WTC11 (cell line): Measurements from ENCODE around the gene NAXD. TPM values are rescaled to one million over a fixed set of nuclear protein-coding genes. Genes with fewer than 3 reads are reported as not detected.
A peak's percentile ranks its signal among the peaks of the same experiment; 100 is the strongest.

ENCODE experiments used
- ATAC-seq: fragments of 200-7000 bp; cut with Tn5 transposase; 2 replicates; pipeline ENCODE4 v1.10.0; 2021; ENCODE audit warnings: mild to moderate bottlenecking, moderate library complexity
- CTCF ChIA-PET: fragments of 300-600 bp; sonication (Branson Sonifier 250); formaldehyde crosslinking; loops from one replicate; lab custom pipeline; 2021; ENCODE audit warnings: antibody characterized with exemption; lab: Charles Lee
- POLR2A ChIA-PET: fragments of 350-600 bp; sonication (Branson Sonifier 250); formaldehyde crosslinking; loops from one replicate; lab custom pipeline; 2021; ENCODE audit warnings: antibody characterized with exemption; lab: Charles Lee
- DNase-seq: peaks from one replicate; pipeline ENCODE4 v3.0.0; 2021; ENCODE audit warnings: low spot score
- H3K27ac Mint-ChIP-seq: 2 replicates; pipeline ENCODE4 v1.8.0; 2021; ENCODE audit warnings: mixed read lengths
- H3K27me3 Mint-ChIP-seq: 2 replicates; pipeline ENCODE4 v1.8.0; 2021; ENCODE audit warnings: low read depth, mild to moderate bottlenecking, moderate library complexity, mixed read lengths
- H3K36me3 Mint-ChIP-seq: 2 replicates; pipeline ENCODE4 v1.8.0; 2021; ENCODE audit warnings: mixed read lengths
- H3K4me1 Mint-ChIP-seq: 2 replicates; pipeline ENCODE4 v1.8.0; 2022; ENCODE audit warnings: mixed read lengths
- H3K4me3 Mint-ChIP-seq: 2 replicates; pipeline ENCODE4 v1.8.0; 2021; ENCODE audit warnings: mild to moderate bottlenecking, moderate library complexity, mixed read lengths
- H3K9me3 Mint-ChIP-seq: 2 replicates; pipeline ENCODE4 v1.8.0; 2021; ENCODE audit warnings: mixed read lengths
- CBFB ChIP-seq: sonication (generic); formaldehyde crosslinking; IDR thresholded peaks from 2 replicates; pipeline ENCODE4 v1.8.1; 2022; ENCODE audit warnings: mild to moderate bottlenecking, low read depth, missing genetic modification reagents
- CTCF ChIP-seq: fragments of 200-600 bp; IDR thresholded peaks from 2 replicates; pipeline ENCODE4 v1.8.0; 2022; ENCODE audit warnings: antibody characterized with exemption
- MLX ChIP-seq: sonication (generic); formaldehyde crosslinking; IDR thresholded peaks from 2 replicates; pipeline ENCODE4 v1.8.1; 2023; ENCODE audit warnings: mild to moderate bottlenecking, missing genetic modification reagents, moderate library complexity
- MXD4 ChIP-seq: fragments of 250-450 bp; sonication (Bioruptor Pico); IDR thresholded peaks from 2 replicates; pipeline ENCODE4 v1.8.0; 2021; ENCODE audit warnings: mild to moderate bottlenecking, moderate library complexity, borderline replicate concordance
- NR3C1 ChIP-seq: sonication (generic); formaldehyde crosslinking; conservative IDR thresholded peaks from 2 replicates; pipeline ENCODE4 v1.8.1; 2023; ENCODE audit warnings: low read depth, mild to moderate bottlenecking, missing genetic modification reagents
- SMAD4 ChIP-seq: sonication (generic); formaldehyde crosslinking; IDR thresholded peaks from 2 replicates; pipeline ENCODE4 v1.8.0; 2022; ENCODE audit warnings: mild to moderate bottlenecking, missing genetic modification reagents
- ZBTB43 ChIP-seq: sonication (generic); formaldehyde crosslinking; IDR thresholded peaks from 2 replicates; pipeline ENCODE4 v1.8.1; 2023; ENCODE audit warnings: mild to moderate bottlenecking, missing genetic modification reagents
- ZNF121 ChIP-seq: sonication (generic); formaldehyde crosslinking; IDR thresholded peaks from 2 replicates; pipeline ENCODE4 v1.8.0; 2023; ENCODE audit warnings: missing genetic modification reagents
- ZNF219 ChIP-seq: sonication (generic); formaldehyde crosslinking; IDR thresholded peaks from 2 replicates; pipeline ENCODE4 v1.8.0; 2023; ENCODE audit warnings: missing genetic modification reagents, mild to moderate bottlenecking, borderline replicate concordance
- ZNF232 ChIP-seq: sonication (generic); formaldehyde crosslinking; IDR thresholded peaks from 2 replicates; pipeline ENCODE4 v1.8.0; 2022; ENCODE audit warnings: mild to moderate bottlenecking, missing genetic modification reagents
- ZNF263 ChIP-seq: sonication (generic); formaldehyde crosslinking; IDR thresholded peaks from 2 replicates; pipeline ENCODE4 v1.8.1; 2022; ENCODE audit warnings: low read depth, mild to moderate bottlenecking, moderate library complexity, missing genetic modification reagents
- total RNA-seq: library from RNA; stranded (reverse); gene quantifications from 3 replicates; pipeline ENCODE4 v1.2.3, GENCODE V29; 2021
- TF ChIP-seq, protein P1 (sequence below): sonication (generic); formaldehyde crosslinking; IDR thresholded peaks from 2 replicates; pipeline ENCODE4 v1.8.1; 2023; ENCODE audit warnings: mild to moderate bottlenecking, missing genetic modification reagents, moderate library complexity
- TF ChIP-seq, protein P2 (sequence below): sonication (generic); formaldehyde crosslinking; IDR thresholded peaks from 2 replicates; pipeline ENCODE4 v1.8.0; 2022; ENCODE audit warnings: missing genetic modification reagents

Gene NAXD
- total RNA-seq, 1 experiment from 2014 or later: 29.3 TPM

DNA sequence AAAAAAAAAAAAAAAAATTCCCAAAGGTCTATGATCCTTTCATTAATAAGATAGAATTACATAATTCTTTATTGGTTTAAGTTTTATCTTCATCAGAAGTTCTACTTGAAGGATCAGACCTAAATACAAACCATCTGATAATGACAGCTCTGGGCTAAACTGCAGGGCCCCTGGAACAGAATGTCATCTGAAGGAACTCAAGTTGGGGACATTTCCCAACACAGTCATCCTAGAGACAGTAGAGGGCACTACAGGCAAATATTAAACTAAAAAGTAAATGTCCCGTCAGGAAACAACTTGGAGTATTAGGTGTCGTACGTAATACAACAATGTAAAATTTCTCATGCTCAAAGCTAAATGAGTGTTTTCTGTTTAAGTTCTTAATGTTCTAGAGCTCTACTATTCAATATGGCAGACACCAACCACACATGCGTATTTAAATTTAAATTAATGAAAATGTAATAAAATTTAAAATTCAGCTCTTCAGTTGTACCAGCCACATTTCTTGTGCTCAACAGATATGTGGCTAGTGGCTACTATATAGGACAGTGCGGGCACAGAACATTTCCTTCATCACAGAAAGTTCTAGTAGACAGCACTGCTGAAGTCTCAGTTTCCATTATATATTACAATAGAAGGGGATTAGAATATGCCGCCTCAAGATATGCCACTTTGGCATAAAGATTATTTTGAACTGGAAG is 21.8 kb upstream of the NAXD start:
- ATAC-seq: peak; percentile 80
- H3K27ac Mint-ChIP-seq: no peak overlapping the region
- H3K9me3 Mint-ChIP-seq: no peaks in the 10 kb centered on the region
- H3K36me3 Mint-ChIP-seq: no peaks in the 10 kb centered on the region
- peaks cover 17% of the 10 kb centered on the region for H3K4me1 Mint-ChIP-seq
- ChIA-PET POLR2A (no interaction called here), CTCF (interaction anchor here (0.6 to 1.7 kb wide), 12 partner anchors 10 to 851 kb away, joined by 3 to 9 read pairs (median 3); partner anchors contain the start of gene NAXD)
- H3K4me3 Mint-ChIP-seq: no peak overlapping the region
- DNase-seq: no peak
- TF ChIP-seq CTCF: no peak
- no peak for TF ChIP-seq NR3C1 (CRISPR knock-in tag)
- TF ChIP-seq ZNF263 (CRISPR knock-in tag): no peak
- no peaks in the 10 kb centered on the region for H3K27me3 Mint-ChIP-seq

GRCh38 chr13:110597041-110597689 is 18.2 kb upstream of the NAXD start:
- H3K27ac Mint-ChIP-seq: 0 out of 2 replicates have a peak overlapping the region, but pooled peaks have one; percentile 5
- ChIA-PET POLR2A (interaction anchor here (0.6 kb wide), 1 partner anchor 36 kb away, joined by 3 read pairs; no protein-coding TSS in a partner anchor), CTCF (interaction anchor here (1.3 to 2.1 kb wide), 3 partner anchors 13 to 141 kb away, joined by 3 to 7 read pairs (median 7); no protein-coding TSS in a partner anchor)
- 0 out of 2 replicates have a peak, but pooled peaks cover 9% of the 10 kb centered on the region for H3K4me1 Mint-ChIP-seq
- H3K4me3 Mint-ChIP-seq: no peak overlapping the region
- H3K36me3 Mint-ChIP-seq: no peaks in the 10 kb centered on the region
- DNase-seq (no peak), ATAC-seq (no peak)
- H3K9me3 Mint-ChIP-seq: no peaks in the 10 kb centered on the region
- TF ChIP-seq, protein P1, sequence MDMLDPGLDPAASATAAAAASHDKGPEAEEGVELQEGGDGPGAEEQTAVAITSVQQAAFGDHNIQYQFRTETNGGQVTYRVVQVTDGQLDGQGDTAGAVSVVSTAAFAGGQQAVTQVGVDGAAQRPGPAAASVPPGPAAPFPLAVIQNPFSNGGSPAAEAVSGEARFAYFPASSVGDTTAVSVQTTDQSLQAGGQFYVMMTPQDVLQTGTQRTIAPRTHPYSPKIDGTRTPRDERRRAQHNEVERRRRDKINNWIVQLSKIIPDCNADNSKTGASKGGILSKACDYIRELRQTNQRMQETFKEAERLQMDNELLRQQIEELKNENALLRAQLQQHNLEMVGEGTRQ (CRISPR knock-in tag): no peak
- no peaks in the 10 kb centered on the region for H3K27me3 Mint-ChIP-seq

- H3K27ac Mint-ChIP-seq: no peak overlapping the region
- H3K9me3 Mint-ChIP-seq: peaks cover 10% of the 10 kb centered on the region
- ChIA-PET CTCF (interaction anchor here (0.5 kb wide), 1 partner anchor 62 kb away, joined by 3 read pairs; no protein-coding TSS in a partner anchor), POLR2A (interaction anchor here (0.6 kb wide), 1 partner anchor 54 kb away, joined by 3 read pairs; no protein-coding TSS in a partner anchor)
- ATAC-seq: no peak
- no peak overlapping the region for H3K4me3 Mint-ChIP-seq
- 0 out of 2 replicates have a peak, but pooled peaks cover 5% of the 10 kb centered on the region for H3K36me3 Mint-ChIP-seq
- H3K4me1 Mint-ChIP-seq: 0 out of 2 replicates have a peak, but pooled peaks cover 9% of the 10 kb centered on the region
- no peak for DNase-seq
- no peaks in the 10 kb centered on the region for H3K27me3 Mint-ChIP-seq
- TF ChIP-seq, protein P2, sequence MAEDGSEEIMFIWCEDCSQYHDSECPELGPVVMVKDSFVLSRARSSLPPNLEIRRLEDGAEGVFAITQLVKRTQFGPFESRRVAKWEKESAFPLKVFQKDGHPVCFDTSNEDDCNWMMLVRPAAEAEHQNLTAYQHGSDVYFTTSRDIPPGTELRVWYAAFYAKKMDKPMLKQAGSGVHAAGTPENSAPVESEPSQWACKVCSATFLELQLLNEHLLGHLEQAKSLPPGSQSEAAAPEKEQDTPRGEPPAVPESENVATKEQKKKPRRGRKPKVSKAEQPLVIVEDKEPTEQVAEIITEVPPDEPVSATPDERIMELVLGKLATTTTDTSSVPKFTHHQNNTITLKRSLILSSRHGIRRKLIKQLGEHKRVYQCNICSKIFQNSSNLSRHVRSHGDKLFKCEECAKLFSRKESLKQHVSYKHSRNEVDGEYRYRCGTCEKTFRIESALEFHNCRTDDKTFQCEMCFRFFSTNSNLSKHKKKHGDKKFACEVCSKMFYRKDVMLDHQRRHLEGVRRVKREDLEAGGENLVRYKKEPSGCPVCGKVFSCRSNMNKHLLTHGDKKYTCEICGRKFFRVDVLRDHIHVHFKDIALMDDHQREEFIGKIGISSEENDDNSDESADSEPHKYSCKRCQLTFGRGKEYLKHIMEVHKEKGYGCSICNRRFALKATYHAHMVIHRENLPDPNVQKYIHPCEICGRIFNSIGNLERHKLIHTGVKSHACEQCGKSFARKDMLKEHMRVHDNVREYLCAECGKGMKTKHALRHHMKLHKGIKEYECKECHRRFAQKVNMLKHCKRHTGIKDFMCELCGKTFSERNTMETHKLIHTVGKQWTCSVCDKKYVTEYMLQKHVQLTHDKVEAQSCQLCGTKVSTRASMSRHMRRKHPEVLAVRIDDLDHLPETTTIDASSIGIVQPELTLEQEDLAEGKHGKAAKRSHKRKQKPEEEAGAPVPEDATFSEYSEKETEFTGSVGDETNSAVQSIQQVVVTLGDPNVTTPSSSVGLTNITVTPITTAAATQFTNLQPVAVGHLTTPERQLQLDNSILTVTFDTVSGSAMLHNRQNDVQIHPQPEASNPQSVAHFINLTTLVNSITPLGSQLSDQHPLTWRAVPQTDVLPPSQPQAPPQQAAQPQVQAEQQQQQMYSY (CRISPR knock-in tag): peak; percentile 31; the same call in 1 of the 2 replicates
- TF ChIP-seq ZNF232 (CRISPR knock-in tag): no peak
- no peak for TF ChIP-seq ZNF219 (CRISPR knock-in tag)
These were observed 15.0 kb upstream of the NAXD start for GRCh38 chr13:110600261-110600819.

DNA sequence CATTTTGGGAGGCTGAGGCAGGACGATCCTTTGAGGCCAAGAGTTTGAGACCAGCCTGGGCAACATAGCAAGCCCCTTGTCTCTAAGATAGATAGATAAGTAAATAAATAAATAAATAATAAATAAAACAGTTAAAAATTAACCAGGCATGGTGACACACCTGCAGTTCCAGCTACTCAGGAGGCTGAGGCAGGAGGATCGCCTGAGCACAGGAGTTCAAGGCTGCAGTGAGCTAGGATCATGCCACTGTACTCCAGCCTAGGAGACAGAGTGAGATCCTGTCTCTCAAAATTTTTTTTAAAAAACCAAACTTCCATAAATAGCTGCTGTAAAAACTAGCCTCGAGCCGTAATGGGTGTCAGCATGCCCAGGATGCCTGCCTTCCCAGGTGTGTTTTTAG is 14.4 kb upstream of the NAXD start:
- ATAC-seq (no peak), DNase-seq (no peak)
- 0 out of 2 replicates have a peak, but pooled peaks cover 5% of the 10 kb centered on the region for H3K36me3 Mint-ChIP-seq
- H3K4me1 Mint-ChIP-seq: 0 out of 2 replicates have a peak, but pooled peaks cover 9% of the 10 kb centered on the region
- no peak overlapping the region for H3K27ac Mint-ChIP-seq
- ChIA-PET POLR2A (interaction anchor here (0.6 kb wide), 1 partner anchor 54 kb away, joined by 3 read pairs; no protein-coding TSS in a partner anchor), CTCF (interaction anchor here (0.5 kb wide), 1 partner anchor 29 kb away, joined by 4 read pairs; no protein-coding TSS in a partner anchor)
- no peaks in the 10 kb centered on the region for H3K27me3 Mint-ChIP-seq
- no peak overlapping the region for H3K4me3 Mint-ChIP-seq
- TF ChIP-seq MXD4 (CRISPR knock-in tag) (no peak), MLX (CRISPR knock-in tag) (no peak), ZBTB43 (CRISPR knock-in tag) (no peak), ZNF121 (CRISPR knock-in tag) (no peak), SMAD4 (CRISPR knock-in tag) (no peak), NR3C1 (CRISPR knock-in tag) (no peak), ZNF232 (CRISPR knock-in tag) (no peak), CBFB (CRISPR knock-in tag) (no peak)
- H3K9me3 Mint-ChIP-seq: peaks cover 10% of the 10 kb centered on the region
